T follicular helper cell (primary cell): ENCODE data around the gene LRCH1.

ENCODE experiments used
- DNase-seq: peaks from one replicate; pipeline ENCODE4 v3.0.0-alpha.2; 2020; ENCODE audit warnings: low read depth

The LRCH1 gene

DNA sequence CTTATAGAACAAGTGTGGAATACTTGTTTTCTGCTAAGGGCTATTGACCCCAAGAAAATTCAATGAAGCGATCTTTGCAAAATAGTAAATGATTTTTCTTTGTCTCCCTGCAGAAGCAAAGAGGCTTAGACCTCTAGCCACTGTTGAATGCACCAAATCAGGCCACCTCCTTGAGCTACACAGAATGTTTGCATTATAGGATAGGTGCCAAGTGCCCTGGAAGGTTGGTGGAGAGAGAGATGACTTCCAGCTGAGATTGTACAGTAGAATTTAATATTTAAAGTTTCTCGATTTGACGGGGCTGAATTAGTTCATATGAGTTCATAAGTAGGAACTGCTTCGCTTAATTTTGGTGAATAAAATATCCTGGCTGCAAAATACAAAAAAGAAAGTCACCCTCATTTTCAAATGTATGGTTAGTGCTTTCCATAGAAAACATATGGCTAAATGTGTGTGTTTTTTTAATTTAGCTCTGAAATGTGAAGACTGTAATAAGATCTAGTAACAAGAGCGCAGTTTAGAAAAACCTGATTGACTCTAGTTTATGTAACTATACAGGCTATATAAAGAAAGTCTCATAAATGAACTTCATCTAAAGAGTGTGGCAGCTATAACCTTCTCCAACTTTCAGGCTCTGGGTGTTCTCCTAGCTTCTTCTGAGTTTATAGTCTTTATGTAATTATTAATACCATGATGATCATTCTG lies 41.6 kb downstream of the LRCH1 start:
- DNase-seq, result no peak

DNA sequence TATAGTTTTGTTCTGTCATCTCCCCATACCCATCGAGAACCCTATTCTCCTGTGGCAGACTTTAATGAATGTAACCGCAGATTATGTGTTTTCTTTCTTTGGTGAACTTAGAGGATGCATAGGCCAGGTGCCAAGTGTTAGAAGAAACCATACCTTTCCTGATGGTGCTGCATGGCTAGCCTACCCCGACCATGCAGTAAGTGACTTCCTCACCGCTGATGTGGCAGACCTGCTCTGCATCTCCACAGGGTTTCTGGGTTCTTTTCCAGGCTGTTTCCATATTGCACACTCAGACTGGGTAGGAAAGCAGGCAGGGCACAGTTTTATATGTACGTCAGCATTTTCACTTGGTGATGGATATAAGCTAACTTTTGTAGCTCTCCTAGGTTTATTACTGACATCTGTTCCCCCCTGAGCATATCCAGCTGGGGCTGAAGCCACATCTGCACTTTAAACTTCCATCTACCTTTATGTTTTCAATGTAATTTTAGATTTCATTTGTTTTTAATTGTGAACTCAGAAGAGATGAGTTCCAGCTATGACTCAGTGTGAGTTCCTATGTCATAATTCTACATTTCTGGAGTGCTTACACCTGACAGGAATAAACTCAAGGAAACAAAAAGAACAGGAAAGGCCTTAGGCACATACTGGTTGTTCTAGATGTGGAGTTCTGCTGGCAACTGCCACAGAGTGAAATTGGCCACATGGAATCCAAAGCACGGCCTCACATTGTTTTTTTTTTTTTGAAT lies 42.3 kb downstream of the LRCH1 start:
- DNase-seq, result no peak

DNA sequence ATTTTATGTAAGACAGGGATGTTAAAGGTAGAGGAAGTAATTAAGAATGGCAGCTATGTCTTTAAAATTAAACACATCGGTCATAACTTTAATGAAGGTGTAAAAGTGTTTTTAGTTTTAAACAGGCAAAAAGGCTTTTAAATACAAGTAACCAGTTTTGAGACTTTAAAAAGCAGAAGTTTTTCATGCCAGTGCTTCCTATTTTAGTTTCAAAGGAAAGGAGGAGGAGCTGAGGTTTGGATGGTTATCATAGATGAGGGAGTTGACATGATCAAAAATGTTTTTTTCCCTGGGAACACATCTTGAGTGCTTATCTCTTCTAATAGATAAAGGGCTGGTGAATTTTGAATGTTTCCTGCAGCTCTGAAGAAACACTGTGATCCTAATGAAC lies 42.9 kb downstream of the LRCH1 start:
- DNase-seq, result no peak

DNA sequence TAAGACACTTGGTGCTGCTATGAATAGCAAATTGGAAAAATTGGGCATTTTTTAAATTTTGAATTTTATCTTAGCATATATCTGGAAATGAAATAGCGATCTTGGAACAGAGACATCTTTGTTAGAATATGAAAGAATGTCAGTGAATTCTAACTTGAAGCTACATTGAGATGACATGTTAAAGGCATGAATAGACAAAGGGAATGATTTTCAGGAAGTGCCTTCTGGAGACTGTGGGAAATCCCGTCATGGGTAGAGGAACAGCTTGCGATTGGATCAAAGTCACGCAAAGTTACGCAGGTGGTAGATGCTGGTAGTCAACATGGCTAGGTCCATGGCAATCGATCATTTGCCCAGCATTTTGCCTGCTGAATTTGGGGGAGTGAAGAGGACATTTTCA lies 43.5 kb downstream of the LRCH1 start:
- DNase-seq, result no peak

DNA sequence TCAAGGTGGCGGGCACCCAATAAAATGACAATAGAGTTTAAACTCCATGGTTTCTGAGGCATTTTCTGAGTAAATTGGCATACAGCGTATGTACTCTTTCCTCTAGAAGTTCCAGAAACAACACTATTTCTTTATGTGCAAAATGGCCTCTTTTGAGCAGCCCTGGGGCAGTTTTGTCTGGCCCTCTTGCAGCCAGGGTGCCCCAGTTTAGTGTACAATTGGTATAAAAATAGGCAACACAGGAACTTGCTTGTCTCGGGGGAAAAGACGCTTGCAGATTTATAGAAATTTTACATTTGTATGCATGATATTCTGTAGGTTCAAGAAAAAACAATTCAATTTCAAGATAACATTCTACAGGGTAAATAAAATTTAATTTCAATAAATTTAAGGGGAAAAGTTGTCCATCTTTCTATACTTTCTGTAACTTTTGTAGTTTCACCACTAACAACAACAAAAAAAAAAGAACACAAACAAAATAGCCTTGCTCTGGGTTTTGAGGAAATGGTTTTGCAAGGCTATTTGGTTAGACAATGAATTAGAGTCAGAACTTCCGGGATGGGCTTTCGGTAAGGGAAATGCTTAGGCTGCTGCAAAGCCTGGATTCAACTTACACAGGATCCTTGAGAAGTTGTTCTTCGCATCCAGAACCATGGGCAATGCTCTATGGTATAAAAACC lies 45.3 kb downstream of the LRCH1 start:
- DNase-seq, result no peak

DNA sequence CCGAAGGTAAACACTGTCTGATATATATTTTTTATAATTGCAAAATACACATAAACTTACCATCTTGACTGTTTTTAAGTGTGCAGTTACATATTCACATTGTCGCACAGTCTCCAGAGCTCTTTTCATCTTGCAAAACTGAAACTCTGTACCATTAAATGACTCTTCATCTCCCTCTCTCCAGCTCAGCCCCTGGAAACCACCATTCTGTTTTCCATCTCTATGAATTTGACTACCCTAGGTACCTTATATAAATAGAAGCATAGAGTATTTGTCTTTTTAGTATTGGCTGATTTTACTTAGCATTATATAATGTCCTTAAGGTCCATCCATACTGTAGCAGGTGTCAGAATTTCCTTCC lies 45.8 kb downstream of the LRCH1 start:
- no peak for DNase-seq

DNA sequence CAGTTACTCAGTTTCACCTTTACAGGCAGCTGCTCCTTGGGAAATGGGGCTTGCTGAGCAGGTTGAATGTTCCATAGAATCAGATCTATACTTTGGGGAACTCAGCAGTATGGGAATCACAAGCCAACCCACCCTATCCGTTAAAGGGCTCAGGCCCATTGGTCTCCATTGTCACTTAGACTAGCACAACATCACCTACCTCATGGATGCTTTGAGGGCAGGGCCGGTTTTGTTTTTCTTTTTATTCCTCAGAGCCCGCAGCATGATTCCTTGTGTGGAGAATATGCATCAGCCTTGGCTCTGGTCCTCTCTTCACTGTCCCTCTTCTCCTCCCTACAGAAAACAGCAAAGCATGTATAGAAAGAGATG lies 48.0 kb downstream of the LRCH1 start:
- DNase-seq, result no peak

DNA sequence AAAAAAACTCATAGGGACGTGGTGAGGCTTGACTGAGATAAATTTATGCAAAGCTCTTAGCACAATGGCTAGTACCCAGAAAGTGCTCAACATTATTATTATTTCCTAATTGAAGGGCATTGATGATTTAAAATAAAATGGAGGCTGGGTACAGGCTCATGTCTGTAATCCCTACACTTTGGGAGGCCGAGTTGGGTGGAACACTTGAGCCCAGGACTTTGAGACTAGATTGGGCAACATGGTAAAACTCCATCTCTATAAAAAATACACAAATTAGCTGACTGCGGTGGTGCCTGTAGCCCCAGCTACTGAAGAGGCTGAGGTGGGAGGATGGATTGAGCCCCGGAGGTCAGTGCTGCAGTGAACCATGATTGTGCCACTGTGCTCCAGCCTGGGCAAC lies 49.6 kb downstream of the LRCH1 start:
- no peak for DNase-seq

DNA sequence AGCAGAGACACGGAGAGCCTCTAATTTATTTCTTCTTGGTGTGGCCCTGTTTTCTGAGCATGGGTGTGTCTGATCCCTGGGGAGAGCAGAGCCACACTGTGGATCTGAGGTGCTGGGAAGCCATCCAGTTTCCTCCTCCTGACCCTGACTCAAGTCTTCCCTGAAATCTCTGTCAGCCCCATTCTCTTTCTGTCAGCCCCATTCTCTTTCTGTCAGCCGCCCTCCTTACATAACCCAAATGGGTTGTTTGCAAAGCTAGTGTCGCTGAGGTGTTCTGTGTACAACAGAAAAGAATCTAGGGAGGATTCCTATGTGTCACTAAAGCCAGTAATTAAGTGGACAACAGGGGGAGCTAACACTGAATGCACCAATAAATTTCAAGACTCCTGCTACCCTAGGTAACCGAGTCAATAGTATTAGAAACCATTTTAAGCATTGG lies 50.2 kb downstream of the LRCH1 start:
- DNase-seq, result no peak

DNA sequence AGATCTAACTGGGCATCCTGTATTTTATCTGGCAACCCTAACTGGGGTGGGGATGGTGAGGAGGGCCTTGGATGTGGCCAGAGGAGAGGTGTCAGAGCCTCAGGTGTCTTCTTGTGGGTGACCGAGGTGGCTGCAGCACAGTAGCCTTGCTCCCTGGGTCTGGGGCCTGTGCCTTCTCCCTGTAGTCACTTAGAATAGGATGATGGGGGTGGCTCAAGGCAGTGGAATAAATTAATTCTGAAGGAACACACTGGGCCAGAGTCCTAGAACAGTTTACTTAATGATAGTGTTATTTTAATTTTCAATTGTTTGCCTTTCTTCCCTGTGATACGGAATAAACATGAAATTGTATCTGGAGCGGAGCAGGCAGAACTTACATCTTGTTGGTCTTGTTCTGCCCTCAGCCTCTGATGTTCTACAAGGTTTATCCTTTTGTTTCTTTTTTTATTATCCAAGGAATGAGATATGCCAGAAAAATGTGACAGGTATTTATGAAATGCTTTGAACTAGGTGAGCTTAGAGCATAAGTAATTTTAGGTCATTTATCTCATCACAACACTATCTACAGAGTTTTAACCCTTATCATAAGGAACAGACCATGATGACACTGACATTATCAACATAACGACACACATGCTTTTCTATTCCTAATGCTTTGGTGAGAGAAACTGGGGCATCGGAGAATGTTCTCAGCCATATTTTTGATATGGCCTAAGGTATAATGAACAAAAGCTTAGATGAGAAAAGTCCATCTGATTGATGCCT lies 51.4 kb downstream of the LRCH1 start:
- no peak for DNase-seq

DNA sequence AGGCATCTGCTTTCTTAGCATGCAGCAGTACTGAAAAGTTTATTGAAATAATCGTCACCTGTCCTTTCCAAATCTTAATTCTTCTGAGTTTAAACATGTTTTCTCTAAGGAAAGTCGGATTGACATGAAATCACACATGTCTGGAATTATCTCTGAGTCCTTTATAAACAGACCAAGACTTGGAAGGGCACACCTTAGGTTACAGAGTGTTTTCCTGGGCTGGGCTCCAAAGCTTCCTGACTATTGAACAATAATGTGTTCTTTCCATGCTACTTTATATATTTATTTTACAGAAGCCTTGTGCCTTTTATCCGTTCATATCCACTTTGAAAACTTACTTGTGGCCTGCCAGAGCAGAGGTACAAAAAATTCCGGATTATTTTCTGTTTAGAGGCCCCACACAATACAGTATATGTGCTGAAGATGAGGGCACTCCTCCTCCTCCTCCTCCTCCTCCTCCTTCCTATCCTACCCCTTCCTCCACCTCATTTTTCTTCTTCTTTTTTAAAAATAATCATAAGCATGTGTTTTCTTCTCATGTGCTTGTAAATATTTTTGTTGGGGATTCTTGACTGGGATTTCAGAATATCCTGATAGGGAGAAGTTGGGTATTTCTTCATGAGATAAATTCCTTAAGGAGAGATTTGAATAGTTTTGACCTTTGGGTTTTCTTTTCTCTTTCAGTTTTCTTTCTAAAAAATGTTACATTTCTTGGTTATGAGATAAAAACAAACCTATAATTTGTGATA lies 52.3 kb downstream of the LRCH1 start:
- no peak for DNase-seq

DNA sequence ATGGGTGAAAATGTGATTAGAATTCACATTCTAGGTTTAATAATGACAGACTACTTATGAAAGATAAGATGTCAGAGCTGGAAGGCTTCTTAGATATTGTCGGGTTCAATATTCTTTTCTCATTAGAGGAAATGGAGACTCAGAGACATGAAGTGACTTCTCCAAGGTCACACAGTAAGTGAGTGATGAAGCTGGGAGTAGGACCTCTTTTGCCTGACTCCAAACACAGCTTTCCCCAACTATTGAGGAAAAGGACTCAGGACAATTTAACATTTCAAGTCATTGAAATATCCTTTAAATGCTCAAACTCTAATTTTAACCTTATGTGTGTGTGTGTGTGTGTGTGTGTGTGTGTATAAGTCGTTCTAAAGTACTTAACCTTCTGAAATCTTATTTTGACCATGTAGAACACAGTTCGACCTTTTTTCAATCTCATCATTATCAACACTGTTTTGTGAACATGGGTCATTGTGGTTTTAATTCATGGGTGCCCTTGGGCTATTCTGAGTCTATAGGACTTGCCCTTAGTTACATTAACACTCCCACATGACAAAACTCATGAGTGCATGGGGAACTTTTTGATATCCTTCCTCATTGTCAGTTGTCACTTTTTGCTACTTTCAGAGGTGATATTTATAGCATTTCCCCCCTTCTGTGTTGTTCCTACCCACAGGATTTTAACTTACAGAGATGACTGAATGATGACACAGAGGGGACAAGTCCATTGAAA lies 53.0 kb downstream of the LRCH1 start:
- no peak for DNase-seq

DNA sequence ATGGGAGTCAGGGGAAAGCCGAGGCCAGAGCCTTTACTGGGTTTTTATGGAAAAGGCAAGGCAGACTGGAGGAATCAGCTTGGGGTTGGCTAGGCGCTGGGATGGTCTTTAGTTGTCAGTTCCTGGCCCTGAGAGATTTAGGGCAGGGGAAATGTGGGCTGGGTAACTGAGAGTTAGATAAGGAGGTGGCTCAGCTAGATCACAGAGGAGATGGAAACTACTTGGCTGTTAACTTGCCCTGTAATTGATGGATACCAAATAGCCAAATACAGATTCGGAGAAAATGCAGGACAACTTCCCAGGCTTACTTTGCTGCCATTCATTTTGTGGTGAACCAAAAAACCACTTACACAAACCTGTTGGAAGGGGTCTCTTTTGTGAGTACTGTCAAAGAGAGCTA lies 54.0 kb downstream of the LRCH1 start:
- no peak for DNase-seq

DNA sequence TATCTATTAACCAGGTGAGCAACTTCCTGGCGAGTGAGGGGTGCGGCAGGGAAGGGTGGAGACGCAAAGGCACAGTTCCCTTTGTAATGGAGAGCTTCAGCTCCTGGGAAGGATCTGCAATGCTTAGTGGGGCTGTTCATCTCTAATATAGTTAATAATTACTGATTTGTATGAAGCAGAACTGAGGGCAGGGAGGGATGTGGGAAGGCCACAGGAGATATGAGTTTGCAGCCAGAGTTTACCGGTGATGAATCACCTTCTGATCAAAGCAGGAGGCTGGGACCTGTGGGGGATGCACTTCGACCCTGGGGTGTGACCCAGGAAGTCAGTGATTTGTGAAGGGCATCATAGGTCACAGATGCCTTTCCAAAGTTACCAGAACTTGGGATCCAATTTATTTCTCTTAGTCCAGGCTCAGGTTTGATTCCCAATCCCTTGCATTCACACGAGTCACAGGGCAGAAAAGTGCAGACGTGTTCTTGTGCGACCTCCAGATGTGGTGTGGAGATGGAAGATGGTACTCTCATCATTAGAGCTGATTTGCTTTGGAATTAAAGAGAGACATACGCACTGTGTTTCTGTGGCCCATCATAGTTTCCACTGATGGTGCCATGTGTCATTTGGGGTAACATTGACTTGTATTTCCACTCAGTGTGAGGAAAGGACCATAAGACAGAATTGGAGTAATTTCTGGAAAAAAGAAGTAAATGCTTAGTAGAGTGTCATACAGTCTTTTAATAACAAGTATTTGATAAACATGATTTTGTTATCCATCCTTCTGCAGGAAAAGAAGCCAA lies 55.0 kb downstream of the LRCH1 start:
- no peak for DNase-seq

DNA sequence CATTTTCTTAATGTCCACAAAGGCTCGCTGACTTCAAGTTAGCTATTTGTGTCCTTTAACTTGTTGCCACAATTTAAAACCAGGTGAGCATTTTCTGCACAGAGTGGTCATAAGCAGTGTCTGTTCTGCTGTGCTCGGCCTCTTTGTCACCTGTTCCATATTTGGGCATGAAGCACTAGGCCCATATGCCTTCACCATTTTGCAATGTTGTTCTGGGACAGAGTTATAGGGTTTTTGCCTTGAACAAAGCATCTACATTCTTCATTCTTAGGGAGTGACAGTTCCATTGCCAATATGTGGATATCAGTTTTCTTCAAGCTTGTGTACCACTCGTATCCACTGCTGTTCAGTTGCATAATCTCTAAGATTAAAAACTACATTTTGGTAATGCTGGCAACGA lies 56.1 kb downstream of the LRCH1 start:
- DNase-seq, result no peak

DNA sequence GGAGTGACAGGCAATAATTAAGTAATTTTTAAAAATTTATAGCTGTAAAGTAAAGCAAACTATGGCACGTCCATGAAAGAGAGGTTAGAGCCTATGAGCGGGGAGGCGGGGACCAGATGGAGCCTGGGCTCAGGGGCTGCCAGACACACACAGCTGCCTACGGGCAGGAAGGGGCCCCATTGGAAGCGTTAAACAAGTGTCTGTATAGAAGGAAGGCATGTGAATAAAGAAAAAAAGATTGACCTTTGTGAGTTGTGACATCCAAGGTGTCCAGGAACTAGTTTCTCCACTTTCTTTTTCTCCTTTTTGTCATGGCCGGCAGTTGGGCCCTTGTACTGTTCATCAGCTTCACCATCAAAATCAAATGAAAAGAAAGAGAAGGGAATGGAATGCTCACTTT lies 56.8 kb downstream of the LRCH1 start:
- DNase-seq, result no peak

DNA sequence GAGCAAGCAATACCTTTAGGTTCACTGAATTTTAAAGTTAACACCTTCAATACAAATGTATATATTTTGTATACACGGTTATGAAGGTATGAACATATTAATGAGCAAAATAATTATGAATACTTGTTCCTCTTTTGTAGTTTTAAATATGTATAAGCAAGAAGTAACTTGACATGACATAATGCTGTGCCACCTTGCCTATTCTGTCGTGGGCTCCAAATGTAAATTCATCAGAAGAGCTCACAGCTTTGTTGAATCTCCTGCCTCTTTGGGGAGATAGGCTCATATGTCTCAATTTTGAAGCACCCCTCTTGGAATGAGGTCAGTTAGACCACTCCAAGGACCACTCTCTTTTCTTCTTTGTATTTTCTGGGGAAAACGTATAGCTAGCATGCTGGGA lies 59.3 kb downstream of the LRCH1 start:
- DNase-seq, result no peak

DNA sequence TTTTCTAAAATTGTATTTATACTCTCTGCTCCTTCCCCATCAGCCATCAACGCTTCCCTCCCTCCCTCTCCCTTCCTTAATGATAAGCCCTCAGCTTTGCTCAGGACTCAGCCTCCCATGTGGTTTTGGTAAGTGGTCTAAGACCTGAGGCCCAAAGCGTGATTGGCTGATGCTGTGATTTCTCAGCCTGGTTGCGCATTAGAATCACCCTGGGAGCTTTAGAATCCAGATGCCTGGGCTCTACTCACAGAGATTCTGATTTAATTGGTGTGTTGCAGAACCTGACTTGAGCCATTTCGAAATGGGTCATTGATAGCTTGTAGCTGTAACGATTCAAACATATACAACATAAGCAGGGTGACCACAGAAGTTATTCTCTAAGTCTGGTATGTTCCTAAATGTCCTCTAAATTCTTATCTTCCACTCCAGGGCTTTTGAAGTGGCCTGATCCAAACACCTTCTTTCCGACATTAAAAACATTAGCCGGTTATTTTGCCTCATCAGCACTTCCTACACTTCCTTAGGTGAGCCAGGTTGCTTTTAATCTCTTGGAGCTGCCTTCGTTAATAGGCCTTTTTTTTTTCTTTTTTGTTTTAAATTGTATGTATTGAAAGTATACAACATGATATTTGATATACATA lies 60.6 kb downstream of the LRCH1 start:
- no peak for DNase-seq

DNA sequence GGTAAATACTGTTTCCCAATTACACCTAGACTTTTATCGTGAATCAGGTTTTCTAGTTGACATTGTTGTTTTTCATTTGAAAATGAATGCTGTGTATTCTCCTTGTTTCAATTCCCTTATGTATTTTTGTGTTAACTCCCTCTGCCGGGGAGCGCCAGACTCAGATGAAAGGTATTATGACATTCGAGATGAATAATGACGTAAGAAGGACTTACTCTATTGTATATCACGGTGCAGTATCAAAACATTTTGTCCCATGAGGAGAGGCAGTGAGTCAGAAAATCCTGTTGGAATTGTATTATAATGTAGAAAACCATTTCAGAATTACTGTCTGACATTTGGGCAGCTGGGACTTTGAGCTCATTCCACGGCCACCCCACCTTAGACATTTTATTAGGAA lies 61.6 kb downstream of the LRCH1 start:
- DNase-seq, result no peak
